Prostate gland (tissue), 2 donors: ENCODE results near the gene NAALADL2. TPM values are rescaled to one million over a fixed set of nuclear protein-coding genes. Genes with fewer than 3 reads are reported as not detected.
A peak's percentile ranks its signal among the peaks of the same experiment; 100 is the strongest.

Experiments used
- DNase-seq: peaks from one replicate; pipeline ENCODE4 v3.0.0-alpha.2; 2019; ENCODE audit warnings: low spot score
- H3K27ac ChIP-seq, 2 donors: fragments of 200-600 bp; sonication (generic); 2 replicates each; pipeline ENCODE4 v1.5.1; 2017 to 2019
- H3K27me3 ChIP-seq: fragments of 200-600 bp; sonication (generic); replicated peaks from 2 replicates; pipeline ENCODE4 v1.5.1; 2019; ENCODE audit not compliant: insufficient read depth
- H3K36me3 ChIP-seq, 2 donors: fragments of 200-600 bp; sonication (generic); 1 replicate in 1 of 2; 2 replicates in 1 of 2; pipeline versions ENCODE4 v1.5.1 to v1.8.1; 2017 to 2019
- H3K4me1 ChIP-seq: fragments of 200-600 bp; sonication (generic); replicated peaks from 2 replicates; pipeline ENCODE4 v1.5.1; 2019
- H3K4me3 ChIP-seq, 2 donors: fragments of 200-600 bp; sonication (generic); 2 replicates each; pipeline ENCODE4 v1.5.1; 2017 to 2019
- H3K9me3 ChIP-seq: fragments of 200-600 bp; sonication (generic); 2 replicates; pipeline ENCODE4 v1.5.1; 2017
- CTCF ChIP-seq, 4 experiments: fragments of 200-600 bp in 2 of 4; fragments of 450-650 bp in 2 of 4; sonication (generic) in 2 of 4; IDR thresholded peaks; 1 replicate in 3 of 4; 2 replicates in 1 of 4; pipeline ENCODE4 v1.5.1; 2016 to 2019; ENCODE audit warnings: antibody characterized with exemption in 4 of 4, mild to moderate bottlenecking in 2 of 4, moderate library complexity in 2 of 4
- POLR2A ChIP-seq: fragments of 450-650 bp; IDR thresholded peaks from one replicate; pipeline ENCODE4 v1.6.1; 2016; ENCODE audit warnings: antibody characterized with exemption, mild to moderate bottlenecking
- POLR2AphosphoS5 ChIP-seq: sonication (generic); formaldehyde crosslinking; IDR thresholded peaks from one replicate; pipeline ENCODE4 v1.6.1; 2017; ENCODE audit warnings: antibody characterized with exemption
- WGBS: methylation state at CpG from one replicate; pipeline ENCODE4 v1.1.5; 2018; 5-methylcytosine and 5-hydroxymethylcytosine counted together
- intact Hi-C: fragments of 100-400 bp; cut with DNase I; formaldehyde crosslinking; loops from one replicate; pipeline ENCODE4 v1.14.2; 2022
- total RNA-seq, 2 donors: library from RNA; depleted of rRNA; stranded (reverse); fragments of >200 nt; gene quantifications; one replicate each; pipeline ENCODE4 v1.1.0, GENCODE V29; 2016

NAALADL2 gene
- 10 to 100 TPM; 12.2 to 20.2 TPM for total RNA-seq

DNA sequence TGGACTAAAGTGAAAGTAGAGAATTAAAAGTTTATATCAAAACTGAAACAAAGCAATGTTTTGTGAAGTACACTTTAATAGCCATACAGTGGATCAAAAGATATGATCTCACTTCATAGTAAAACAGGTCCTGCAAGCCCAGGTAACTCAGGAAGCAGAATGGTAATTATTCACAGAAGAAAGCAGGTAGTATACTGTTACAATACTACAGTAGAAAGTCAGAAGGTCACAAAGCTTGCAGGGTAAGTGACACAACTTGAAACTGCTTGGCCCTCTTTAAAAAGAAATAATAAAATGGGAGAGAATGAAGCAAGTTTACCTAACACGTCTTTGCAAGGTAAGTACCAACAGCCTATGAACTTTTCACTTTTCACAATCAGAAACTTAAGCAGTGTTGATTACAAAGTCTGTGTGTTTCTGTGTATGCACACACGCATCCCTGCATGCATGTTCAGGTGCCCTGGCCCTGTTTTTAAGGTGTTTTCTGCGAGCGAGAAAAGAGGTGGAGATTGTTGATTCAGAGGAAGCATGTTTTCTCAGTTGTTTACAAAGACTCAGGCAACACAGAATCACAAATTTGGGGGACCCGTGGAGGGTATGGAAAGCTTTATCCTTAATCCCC, at the start of gene NAALADL2:
TSS of gene NAALADL2 (plus strand) at position 221 of the 622 bp plus-strand sequence.
- peak within 1 kb of the TSS; percentile 1 to 10 for H3K27ac ChIP-seq
- H3K9me3 ChIP-seq: no peaks in the 10 kb centered on the region
- intact Hi-C loops: no loop called here
- H3K4me3 ChIP-seq: peak within 1 kb of the TSS; percentile 11 to 14
- H3K4me1 ChIP-seq: no peaks in the 10 kb centered on the region
- peak; percentile 24 for DNase-seq
- no peaks in the 10 kb centered on the region for H3K36me3 ChIP-seq
- H3K27me3 ChIP-seq: no peaks in the 10 kb centered on the region
- no peak for TF ChIP-seq CTCF (IDR thresholded peaks at IDR 0.05)
- TF ChIP-seq POLR2A: no peak
- TF ChIP-seq POLR2AphosphoS5: peak; percentile 21
- WGBS: 44% methylated on average over 5 of the region's 5 CpGs

GRCh38 chr3:174810254-174810653, 48.9 kb upstream of the NAALADL2 start:
- Histone ChIP-seq H3K4me1 (no peaks in the 10 kb centered on the region), H3K27me3 (no peaks in the 10 kb centered on the region), H3K4me3 (no peak overlapping the region), H3K27ac (no peak overlapping the region), H3K36me3 (no peaks in the 10 kb centered on the region), H3K9me3 (no peaks in the 10 kb centered on the region)
- intact Hi-C loops: no loop called here
- DNase-seq: no peak
- TF ChIP-seq CTCF (IDR thresholded peaks at IDR 0.05): no peak
- no peak for TF ChIP-seq POLR2A
- TF ChIP-seq POLR2AphosphoS5: no peak

GRCh38 chr3:174812172-174812862, 46.8 kb upstream of the NAALADL2 start:
- no peak for DNase-seq
- TF ChIP-seq POLR2A (no peak), POLR2AphosphoS5 (no peak), CTCF (IDR thresholded peaks at IDR 0.05) (no peak)
- Histone ChIP-seq H3K27me3 (no peaks in the 10 kb centered on the region), H3K9me3 (no peaks in the 10 kb centered on the region), H3K36me3 (no peaks in the 10 kb centered on the region), H3K4me1 (no peaks in the 10 kb centered on the region), H3K4me3 (no peak overlapping the region), H3K27ac (no peak overlapping the region)
- intact Hi-C loops: no loop called here
- WGBS: 75% methylated on average over 4 of the region's 4 CpGs

DNA sequence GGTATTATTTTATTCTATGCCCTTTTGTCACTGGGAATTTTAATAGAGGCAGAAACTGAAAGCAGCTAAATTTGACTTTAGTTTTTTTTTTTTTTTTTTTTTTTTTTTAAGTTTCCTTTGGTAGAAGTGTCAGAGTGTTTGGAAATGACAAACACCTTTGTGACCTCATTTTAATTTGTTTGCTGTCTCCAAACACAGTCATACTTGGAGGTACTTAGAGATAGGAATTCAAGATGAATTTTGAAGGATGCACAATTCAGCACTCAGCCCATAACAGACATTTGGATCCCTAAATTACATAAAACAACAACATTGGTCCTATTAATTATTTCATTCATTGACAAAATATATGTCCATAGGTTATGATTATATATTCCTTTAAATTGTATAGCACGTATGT, 43.4 kb upstream of the NAALADL2 start:
- 42% methylated on average over 1 of the region's 1 CpG for WGBS
- Histone ChIP-seq H3K36me3 (no peaks in the 10 kb centered on the region), H3K27me3 (no peaks in the 10 kb centered on the region), H3K4me1 (no peaks in the 10 kb centered on the region), H3K4me3 (no peak overlapping the region), H3K27ac (no peak overlapping the region), H3K9me3 (no peaks in the 10 kb centered on the region)
- intact Hi-C loops: no loop called here
- TF ChIP-seq POLR2A (no peak), CTCF (IDR thresholded peaks at IDR 0.05) (no peak), POLR2AphosphoS5 (no peak)
- DNase-seq: no peak

GRCh38 chr3:174820885-174821284, 38.2 kb upstream of the NAALADL2 start:
- H3K27ac ChIP-seq: no peak overlapping the region
- no peaks in the 10 kb centered on the region for H3K27me3 ChIP-seq
- H3K4me1 ChIP-seq: no peaks in the 10 kb centered on the region
- 96% methylated on average over 1 of the region's 1 CpG for WGBS
- no peaks in the 10 kb centered on the region for H3K9me3 ChIP-seq
- TF ChIP-seq CTCF (IDR thresholded peaks at IDR 0.05) (no peak), POLR2AphosphoS5 (no peak), POLR2A (no peak)
- no peak for DNase-seq
- H3K36me3 ChIP-seq: no peaks in the 10 kb centered on the region
- H3K4me3 ChIP-seq: no peak overlapping the region
- intact Hi-C loops: no loop called here
